GM23338 (cell line): ENCODE data around the gene OTOR. TPM values are rescaled to one million over a fixed set of nuclear protein-coding genes. Genes with fewer than 3 reads are reported as not detected.

ENCODE experiments used
- ATAC-seq: fragments of 200-7000 bp; cut with Tn5 transposase; 3 replicates; pipeline ENCODE4 v1.9.1; 2020
- DNase-seq: peaks from one replicate; pipeline ENCODE4 v3.0.0-alpha.2; 2015; ENCODE audit warnings: low spot score
- H2AFZ ChIP-seq: fragments of 200-600 bp; sonication (generic); 2 replicates; pipeline ENCODE4 v1.8.0; 2016; ENCODE audit warnings: antibody characterized with exemption, mild to moderate bottlenecking, moderate library complexity
- H3F3A ChIP-seq: fragments of 200-600 bp; sonication (generic); replicated peaks from 2 replicates; pipeline ENCODE4 v1.8.0; 2017; ENCODE audit warnings: antibody characterized with exemption, mixed run types, low read depth
- H3K27ac ChIP-seq: fragments of 200-600 bp; sonication (generic); 2 replicates; pipeline ENCODE4 v1.6.1; 2016; ENCODE audit warnings: low read depth
- H3K27me3 ChIP-seq: fragments of 200-600 bp; sonication (generic); 2 replicates; pipeline ENCODE4 v1.8.0; 2016; ENCODE audit warnings: mild to moderate bottlenecking, mixed run types, moderate library complexity; ENCODE audit not compliant: insufficient read depth
- H3K36me3 ChIP-seq: fragments of 200-600 bp; sonication (generic); 2 replicates; pipeline ENCODE4 v1.8.0; 2016; ENCODE audit warnings: mild to moderate bottlenecking; ENCODE audit not compliant: insufficient read depth
- H3K4me1 ChIP-seq: fragments of 200-600 bp; sonication (generic); 2 replicates; pipeline ENCODE4 v1.8.0; 2016; ENCODE audit warnings: mild to moderate bottlenecking, moderate library complexity; ENCODE audit not compliant: insufficient read depth
- H3K4me2 ChIP-seq: fragments of 200-600 bp; sonication (generic); 2 replicates; pipeline ENCODE4 v1.7.1; 2017; ENCODE audit warnings: mixed run types
- H3K4me3 ChIP-seq: fragments of 200-600 bp; sonication (generic); 2 replicates; pipeline ENCODE4 v1.6.1; 2016; ENCODE audit warnings: mixed run types
- H3K79me2 ChIP-seq: fragments of 200-600 bp; sonication (generic); replicated peaks from 2 replicates; pipeline ENCODE4 v1.8.0; 2017; ENCODE audit warnings: mild to moderate bottlenecking; ENCODE audit not compliant: insufficient read depth
- H3K9me2 ChIP-seq: fragments of 200-600 bp; sonication (generic); 2 replicates; pipeline ENCODE4 v1.8.0; 2017; ENCODE audit not compliant: insufficient read depth
- H4K20me1 ChIP-seq: fragments of 200-600 bp; sonication (generic); replicated peaks from 2 replicates; pipeline ENCODE4 v1.8.0; 2017; ENCODE audit warnings: mild to moderate bottlenecking; ENCODE audit not compliant: insufficient read depth
- H3K27ac Mint-ChIP-seq: 2 replicates; pipeline ENCODE4 v1.8.0; 2020; ENCODE audit warnings: inconsistent platforms, mild to moderate bottlenecking, moderate library complexity, mixed read lengths
- H3K27me3 Mint-ChIP-seq: 3 replicates; pipeline ENCODE4 v1.8.0; 2022; ENCODE audit warnings: low read depth, mild to moderate bottlenecking, moderate library complexity, mixed read lengths, inconsistent platforms; ENCODE audit not compliant: insufficient read depth, poor library complexity
- H3K36me3 Mint-ChIP-seq: 3 replicates; pipeline ENCODE4 v1.8.0; 2021; ENCODE audit warnings: low read depth, mild to moderate bottlenecking, inconsistent platforms, moderate library complexity, mixed read lengths
- H3K4me1 Mint-ChIP-seq: 3 replicates; pipeline ENCODE4 v1.8.0; 2020; ENCODE audit warnings: mild to moderate bottlenecking, inconsistent platforms, mixed read lengths
- H3K4me3 Mint-ChIP-seq: 3 replicates; pipeline ENCODE4 v1.8.0; 2021; ENCODE audit warnings: moderate library complexity, mild to moderate bottlenecking, inconsistent platforms, mixed read lengths
- H3K9me3 Mint-ChIP-seq: 3 replicates; pipeline ENCODE4 v1.8.0; 2020; ENCODE audit warnings: moderate library complexity, mild to moderate bottlenecking, inconsistent platforms, mixed read lengths
- CREB1 ChIP-seq: fragments of 250-450 bp; sonication (Bioruptor Pico); IDR thresholded peaks from 2 replicates; pipeline ENCODE4 v1.5.0; 2020; ENCODE audit warnings: low read depth, mild to moderate bottlenecking, moderate library complexity
- EZH2phosphoT487 ChIP-seq: fragments of 200-600 bp; sonication (generic); IDR thresholded peaks from one replicate; pipeline ENCODE4 v1.8.1; 2018; ENCODE audit warnings: antibody characterized with exemption; ENCODE audit not compliant: unreplicated experiment
- POLR2AphosphoS5 ChIP-seq: IDR thresholded peaks from 2 replicates; pipeline ENCODE4 v1.6.1; 2016; ENCODE audit warnings: antibody characterized with exemption, low read depth
- STAT1 ChIP-seq: IDR thresholded peaks from one replicate; pipeline ENCODE4 v1.6.1; 2016; ENCODE audit warnings: antibody characterized with exemption; ENCODE audit not compliant: unreplicated experiment
- ZNF331 ChIP-seq: fragments of 250-450 bp; sonication (Bioruptor Pico); IDR thresholded peaks from 2 replicates; pipeline ENCODE4 v1.5.0; 2020; ENCODE audit warnings: low read depth, mild to moderate bottlenecking, moderate library complexity
- polyA plus RNA-seq: library from polyadenylated mRNA; unstranded; fragments of >200 nt; fragmentation: Nextera tagmentation; extraction: Ambion mirVana; gene quantifications from 2 replicates; pipeline ENCODE4 v1.2.1, GENCODE V29; 2016
- total RNA-seq: library from RNA; depleted of rRNA; stranded (reverse); fragments of >200 nt; shearing (Covaris generic); gene quantifications from 2 replicates; pipeline ENCODE4 v1.2.3, GENCODE V29; 2014
- TF ChIP-seq, protein P1 (sequence below), 2 experiments: fragments of 200-600 bp in 1 of 2; sonication (generic) in 1 of 2; conservative IDR thresholded peaks; 2 replicates each; pipeline versions ENCODE4 v1.5.1 to v1.6.1; 2016 to 2017; ENCODE audit warnings: antibody characterized with exemption in 2 of 2, low read depth in 2 of 2, mild to moderate bottlenecking in 2 of 2, moderate library complexity in 1 of 2
- TF ChIP-seq, protein P2 (sequence below): IDR thresholded peaks from one replicate; pipeline ENCODE4 v1.6.1; 2018; ENCODE audit warnings: antibody characterized with exemption; ENCODE audit not compliant: unreplicated experiment
- TF ChIP-seq, protein P3 (sequence below): IDR thresholded peaks from 2 replicates; pipeline ENCODE4 v1.6.1; 2016; ENCODE audit warnings: antibody characterized with exemption
- TF ChIP-seq, protein P4 (sequence below): fragments of 250-450 bp; sonication (Bioruptor Pico); IDR thresholded peaks from 2 replicates; pipeline ENCODE4 v1.5.0; 2020; ENCODE audit warnings: mild to moderate bottlenecking, moderate library complexity

The OTOR gene
- total and polyA plus RNA-seq, 2 experiments from 2014 or later: not detected

DNA sequence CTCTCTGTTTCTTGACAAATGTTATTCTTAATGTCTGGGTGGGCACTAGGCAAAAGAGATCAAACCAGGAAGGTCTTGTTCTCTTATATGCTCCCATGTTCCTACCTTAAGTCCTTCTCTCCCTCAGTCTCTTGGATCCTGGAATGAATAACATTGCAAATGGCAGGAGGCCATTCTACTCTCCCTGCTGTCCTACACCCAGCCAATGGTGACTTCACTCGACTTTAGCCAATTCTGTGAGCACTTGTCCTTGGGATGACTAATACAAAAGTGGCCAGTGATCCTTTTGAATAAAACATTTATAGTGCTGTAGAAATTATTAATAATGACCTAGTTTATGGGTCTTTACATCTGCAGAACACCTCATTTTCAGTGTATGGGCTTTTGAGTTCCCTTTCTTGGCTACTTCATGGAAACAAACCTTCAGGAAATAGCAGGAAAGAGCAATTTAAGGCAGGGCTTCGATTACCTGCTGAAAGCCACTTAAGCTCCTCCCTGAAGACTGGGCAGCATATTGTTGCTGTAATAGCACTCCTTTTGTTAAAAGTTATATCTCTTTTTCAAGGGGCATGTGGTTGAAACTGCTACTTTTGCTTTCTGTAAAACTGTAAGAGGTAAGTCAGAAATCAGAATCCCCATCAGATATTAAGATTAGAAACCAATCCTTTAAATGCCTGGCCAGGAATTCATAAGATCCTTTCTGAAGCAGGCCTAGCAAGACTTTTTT, 10.5 kb downstream of the OTOR start (continued):
- TF ChIP-seq, protein P1, sequence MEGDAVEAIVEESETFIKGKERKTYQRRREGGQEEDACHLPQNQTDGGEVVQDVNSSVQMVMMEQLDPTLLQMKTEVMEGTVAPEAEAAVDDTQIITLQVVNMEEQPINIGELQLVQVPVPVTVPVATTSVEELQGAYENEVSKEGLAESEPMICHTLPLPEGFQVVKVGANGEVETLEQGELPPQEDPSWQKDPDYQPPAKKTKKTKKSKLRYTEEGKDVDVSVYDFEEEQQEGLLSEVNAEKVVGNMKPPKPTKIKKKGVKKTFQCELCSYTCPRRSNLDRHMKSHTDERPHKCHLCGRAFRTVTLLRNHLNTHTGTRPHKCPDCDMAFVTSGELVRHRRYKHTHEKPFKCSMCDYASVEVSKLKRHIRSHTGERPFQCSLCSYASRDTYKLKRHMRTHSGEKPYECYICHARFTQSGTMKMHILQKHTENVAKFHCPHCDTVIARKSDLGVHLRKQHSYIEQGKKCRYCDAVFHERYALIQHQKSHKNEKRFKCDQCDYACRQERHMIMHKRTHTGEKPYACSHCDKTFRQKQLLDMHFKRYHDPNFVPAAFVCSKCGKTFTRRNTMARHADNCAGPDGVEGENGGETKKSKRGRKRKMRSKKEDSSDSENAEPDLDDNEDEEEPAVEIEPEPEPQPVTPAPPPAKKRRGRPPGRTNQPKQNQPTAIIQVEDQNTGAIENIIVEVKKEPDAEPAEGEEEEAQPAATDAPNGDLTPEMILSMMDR (conservative IDR thresholded peaks at IDR 0.05; ENCODE audit: low read depth in 2 of 2): no peak

DNA sequence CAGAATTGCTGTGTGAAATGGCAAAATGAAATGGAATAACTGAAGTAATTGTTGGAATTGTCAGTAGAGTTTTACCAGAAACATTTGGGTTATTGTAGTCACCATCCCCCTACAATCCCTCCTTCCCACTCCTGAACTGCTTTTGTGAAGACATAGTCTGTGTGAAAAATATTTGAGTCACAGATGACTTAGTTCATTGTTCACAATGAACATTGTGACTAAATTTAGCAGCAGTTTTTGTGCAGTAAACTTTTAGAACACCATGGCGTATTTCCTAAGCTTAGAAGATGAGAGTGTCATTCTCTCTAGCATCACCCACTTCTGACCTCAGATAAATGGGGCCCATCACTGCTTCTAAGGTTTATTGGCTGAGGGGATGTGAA, 11.0 kb downstream of the OTOR start:
- no peak for ATAC-seq
- peaks cover 7% of the 10 kb centered on the region for H3K4me1 ChIP-seq
- Mint-ChIP-seq H3K27ac (no peak overlapping the region), H3K9me3 (peaks cover 22% of the 10 kb centered on the region), H3K36me3 (peaks cover 6% of the 10 kb centered on the region), H3K4me3 (no peak overlapping the region), H3K4me1 (peaks cover 15% of the 10 kb centered on the region), H3K27me3 (peaks cover 3% of the 10 kb centered on the region)
- DNase-seq: no peak
- no peaks in the 10 kb centered on the region for H3K79me2 ChIP-seq
- H3K9me2 ChIP-seq: no peaks in the 10 kb centered on the region
- H3K36me3 ChIP-seq: no peaks in the 10 kb centered on the region
- no peak overlapping the region for H3K4me2 ChIP-seq
- no peak overlapping the region for H3K4me3 ChIP-seq
- H2AFZ ChIP-seq: peak overlapping the region; percentile 12; the same call in 1 of the 2 replicates
- H3F3A ChIP-seq: no peaks in the 10 kb centered on the region
- H3K27me3 ChIP-seq: no peaks in the 10 kb centered on the region
- no peak overlapping the region for H3K27ac ChIP-seq
- no peaks in the 10 kb centered on the region for H4K20me1 ChIP-seq
- TF ChIP-seq CREB1 (CRISPR knock-in tag) (no peak), ZNF331 (no peak), POLR2AphosphoS5 (no peak), STAT1 (no peak), EZH2phosphoT487 (no peak)
- TF ChIP-seq, protein P1 (conservative IDR thresholded peaks at IDR 0.05; ENCODE audit: low read depth in 2 of 2): no peak
- TF ChIP-seq, protein P2, sequence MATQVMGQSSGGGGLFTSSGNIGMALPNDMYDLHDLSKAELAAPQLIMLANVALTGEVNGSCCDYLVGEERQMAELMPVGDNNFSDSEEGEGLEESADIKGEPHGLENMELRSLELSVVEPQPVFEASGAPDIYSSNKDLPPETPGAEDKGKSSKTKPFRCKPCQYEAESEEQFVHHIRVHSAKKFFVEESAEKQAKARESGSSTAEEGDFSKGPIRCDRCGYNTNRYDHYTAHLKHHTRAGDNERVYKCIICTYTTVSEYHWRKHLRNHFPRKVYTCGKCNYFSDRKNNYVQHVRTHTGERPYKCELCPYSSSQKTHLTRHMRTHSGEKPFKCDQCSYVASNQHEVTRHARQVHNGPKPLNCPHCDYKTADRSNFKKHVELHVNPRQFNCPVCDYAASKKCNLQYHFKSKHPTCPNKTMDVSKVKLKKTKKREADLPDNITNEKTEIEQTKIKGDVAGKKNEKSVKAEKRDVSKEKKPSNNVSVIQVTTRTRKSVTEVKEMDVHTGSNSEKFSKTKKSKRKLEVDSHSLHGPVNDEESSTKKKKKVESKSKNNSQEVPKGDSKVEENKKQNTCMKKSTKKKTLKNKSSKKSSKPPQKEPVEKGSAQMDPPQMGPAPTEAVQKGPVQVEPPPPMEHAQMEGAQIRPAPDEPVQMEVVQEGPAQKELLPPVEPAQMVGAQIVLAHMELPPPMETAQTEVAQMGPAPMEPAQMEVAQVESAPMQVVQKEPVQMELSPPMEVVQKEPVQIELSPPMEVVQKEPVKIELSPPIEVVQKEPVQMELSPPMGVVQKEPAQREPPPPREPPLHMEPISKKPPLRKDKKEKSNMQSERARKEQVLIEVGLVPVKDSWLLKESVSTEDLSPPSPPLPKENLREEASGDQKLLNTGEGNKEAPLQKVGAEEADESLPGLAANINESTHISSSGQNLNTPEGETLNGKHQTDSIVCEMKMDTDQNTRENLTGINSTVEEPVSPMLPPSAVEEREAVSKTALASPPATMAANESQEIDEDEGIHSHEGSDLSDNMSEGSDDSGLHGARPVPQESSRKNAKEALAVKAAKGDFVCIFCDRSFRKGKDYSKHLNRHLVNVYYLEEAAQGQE: no peak
- TF ChIP-seq, protein P3, sequence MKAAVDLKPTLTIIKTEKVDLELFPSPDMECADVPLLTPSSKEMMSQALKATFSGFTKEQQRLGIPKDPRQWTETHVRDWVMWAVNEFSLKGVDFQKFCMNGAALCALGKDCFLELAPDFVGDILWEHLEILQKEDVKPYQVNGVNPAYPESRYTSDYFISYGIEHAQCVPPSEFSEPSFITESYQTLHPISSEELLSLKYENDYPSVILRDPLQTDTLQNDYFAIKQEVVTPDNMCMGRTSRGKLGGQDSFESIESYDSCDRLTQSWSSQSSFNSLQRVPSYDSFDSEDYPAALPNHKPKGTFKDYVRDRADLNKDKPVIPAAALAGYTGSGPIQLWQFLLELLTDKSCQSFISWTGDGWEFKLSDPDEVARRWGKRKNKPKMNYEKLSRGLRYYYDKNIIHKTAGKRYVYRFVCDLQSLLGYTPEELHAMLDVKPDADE: no peak
- TF ChIP-seq, protein P4, sequence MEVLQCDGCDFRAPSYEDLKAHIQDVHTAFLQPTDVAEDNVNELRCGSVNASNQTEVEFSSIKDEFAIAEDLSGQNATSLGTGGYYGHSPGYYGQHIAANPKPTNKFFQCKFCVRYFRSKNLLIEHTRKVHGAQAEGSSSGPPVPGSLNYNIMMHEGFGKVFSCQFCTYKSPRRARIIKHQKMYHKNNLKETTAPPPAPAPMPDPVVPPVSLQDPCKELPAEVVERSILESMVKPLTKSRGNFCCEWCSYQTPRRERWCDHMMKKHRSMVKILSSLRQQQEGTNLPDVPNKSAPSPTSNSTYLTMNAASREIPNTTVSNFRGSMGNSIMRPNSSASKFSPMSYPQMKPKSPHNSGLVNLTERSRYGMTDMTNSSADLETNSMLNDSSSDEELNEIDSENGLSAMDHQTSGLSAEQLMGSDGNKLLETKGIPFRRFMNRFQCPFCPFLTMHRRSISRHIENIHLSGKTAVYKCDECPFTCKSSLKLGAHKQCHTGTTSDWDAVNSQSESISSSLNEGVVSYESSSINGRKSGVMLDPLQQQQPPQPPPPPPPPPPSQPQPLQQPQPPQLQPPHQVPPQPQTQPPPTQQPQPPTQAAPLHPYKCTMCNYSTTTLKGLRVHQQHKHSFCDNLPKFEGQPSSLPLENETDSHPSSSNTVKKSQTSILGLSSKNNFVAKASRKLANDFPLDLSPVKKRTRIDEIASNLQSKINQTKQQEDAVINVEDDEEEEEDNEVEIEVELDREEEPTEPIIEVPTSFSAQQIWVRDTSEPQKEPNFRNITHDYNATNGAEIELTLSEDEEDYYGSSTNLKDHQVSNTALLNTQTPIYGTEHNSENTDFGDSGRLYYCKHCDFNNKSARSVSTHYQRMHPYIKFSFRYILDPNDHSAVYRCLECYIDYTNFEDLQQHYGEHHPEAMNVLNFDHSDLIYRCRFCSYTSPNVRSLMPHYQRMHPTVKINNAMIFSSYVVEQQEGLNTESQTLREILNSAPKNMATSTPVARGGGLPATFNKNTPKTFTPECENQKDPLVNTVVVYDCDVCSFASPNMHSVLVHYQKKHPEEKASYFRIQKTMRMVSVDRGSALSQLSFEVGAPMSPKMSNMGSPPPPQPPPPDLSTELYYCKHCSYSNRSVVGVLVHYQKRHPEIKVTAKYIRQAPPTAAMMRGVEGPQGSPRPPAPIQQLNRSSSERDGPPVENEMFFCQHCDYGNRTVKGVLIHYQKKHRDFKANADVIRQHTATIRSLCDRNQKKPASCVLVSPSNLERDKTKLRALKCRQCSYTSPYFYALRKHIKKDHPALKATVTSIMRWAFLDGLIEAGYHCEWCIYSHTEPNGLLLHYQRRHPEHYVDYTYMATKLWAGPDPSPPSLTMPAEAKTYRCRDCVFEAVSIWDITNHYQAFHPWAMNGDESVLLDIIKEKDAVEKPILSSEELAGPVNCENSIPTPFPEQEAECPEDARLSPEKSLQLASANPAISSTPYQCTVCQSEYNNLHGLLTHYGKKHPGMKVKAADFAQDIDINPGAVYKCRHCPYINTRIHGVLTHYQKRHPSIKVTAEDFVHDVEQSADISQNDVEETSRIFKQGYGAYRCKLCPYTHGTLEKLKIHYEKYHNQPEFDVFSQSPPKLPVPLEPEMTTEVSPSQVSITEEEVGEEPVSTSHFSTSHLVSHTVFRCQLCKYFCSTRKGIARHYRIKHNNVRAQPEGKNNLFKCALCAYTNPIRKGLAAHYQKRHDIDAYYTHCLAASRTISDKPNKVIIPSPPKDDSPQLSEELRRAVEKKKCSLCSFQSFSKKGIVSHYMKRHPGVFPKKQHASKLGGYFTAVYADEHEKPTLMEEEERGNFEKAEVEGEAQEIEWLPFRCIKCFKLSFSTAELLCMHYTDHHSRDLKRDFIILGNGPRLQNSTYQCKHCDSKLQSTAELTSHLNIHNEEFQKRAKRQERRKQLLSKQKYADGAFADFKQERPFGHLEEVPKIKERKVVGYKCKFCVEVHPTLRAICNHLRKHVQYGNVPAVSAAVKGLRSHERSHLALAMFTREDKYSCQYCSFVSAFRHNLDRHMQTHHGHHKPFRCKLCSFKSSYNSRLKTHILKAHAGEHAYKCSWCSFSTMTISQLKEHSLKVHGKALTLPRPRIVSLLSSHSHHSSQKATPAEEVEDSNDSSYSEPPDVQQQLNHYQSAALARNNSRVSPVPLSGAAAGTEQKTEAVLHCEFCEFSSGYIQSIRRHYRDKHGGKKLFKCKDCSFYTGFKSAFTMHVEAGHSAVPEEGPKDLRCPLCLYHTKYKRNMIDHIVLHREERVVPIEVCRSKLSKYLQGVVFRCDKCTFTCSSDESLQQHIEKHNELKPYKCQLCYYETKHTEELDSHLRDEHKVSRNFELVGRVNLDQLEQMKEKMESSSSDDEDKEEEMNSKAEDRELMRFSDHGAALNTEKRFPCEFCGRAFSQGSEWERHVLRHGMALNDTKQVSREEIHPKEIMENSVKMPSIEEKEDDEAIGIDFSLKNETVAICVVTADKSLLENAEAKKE (CRISPR knock-in tag): no peak
